Measurements from ENCODE around the gene TCF7L1. TPM values are rescaled to one million over a fixed set of nuclear protein-coding genes. Genes with fewer than 3 reads are reported as not detected.

TCF7L1 gene
- total RNA-seq, 1 experiment from 2014 or later, result 30.4 TPM

DNA sequence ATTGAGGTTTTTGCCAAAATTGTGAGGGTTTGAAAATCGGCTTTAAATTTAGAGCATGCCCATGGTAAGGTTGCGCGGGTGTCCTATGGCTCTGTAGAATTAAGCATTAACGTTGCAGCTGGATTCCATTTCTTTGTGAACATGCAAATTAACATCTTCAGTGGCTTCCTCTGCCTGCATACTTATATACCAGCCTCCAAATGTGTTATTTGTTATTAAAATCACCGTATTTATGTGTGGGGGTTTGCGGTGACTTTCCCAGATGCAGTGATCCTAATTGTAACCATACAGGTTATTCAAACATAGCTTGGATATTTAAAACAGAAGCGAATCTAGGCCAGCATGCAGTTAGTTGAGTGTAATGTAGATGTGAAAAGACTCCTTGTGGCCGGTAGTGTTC lies 114.4 kb downstream of the TCF7L1 start:
- H3K36me3 ChIP-seq (ENCODE audit: control insufficient read depth, insufficient read depth, low read length), result no peaks in the 10 kb centered on the region; the same call in 1 of the 2 replicates
- intact Hi-C loops (cut with micrococcal nuclease; ENCODE audit: unreplicated experiment) (no loop called here), in situ Hi-C loops (cut with HindIII; ENCODE audit: low pct_unique_long_range_greater_than_20kb, low sequenced_read_pairs) (no loop called here)
- TF ChIP-seq POLR2AphosphoS5 (IDR thresholded peaks at IDR 0.05; ENCODE audit: low read depth, low read length) (no peak), TCF7L2 (IDR thresholded peaks at IDR 0.05; ENCODE audit: low read depth, low read length) (no peak)
- TF ChIP-seq, protein P1, sequence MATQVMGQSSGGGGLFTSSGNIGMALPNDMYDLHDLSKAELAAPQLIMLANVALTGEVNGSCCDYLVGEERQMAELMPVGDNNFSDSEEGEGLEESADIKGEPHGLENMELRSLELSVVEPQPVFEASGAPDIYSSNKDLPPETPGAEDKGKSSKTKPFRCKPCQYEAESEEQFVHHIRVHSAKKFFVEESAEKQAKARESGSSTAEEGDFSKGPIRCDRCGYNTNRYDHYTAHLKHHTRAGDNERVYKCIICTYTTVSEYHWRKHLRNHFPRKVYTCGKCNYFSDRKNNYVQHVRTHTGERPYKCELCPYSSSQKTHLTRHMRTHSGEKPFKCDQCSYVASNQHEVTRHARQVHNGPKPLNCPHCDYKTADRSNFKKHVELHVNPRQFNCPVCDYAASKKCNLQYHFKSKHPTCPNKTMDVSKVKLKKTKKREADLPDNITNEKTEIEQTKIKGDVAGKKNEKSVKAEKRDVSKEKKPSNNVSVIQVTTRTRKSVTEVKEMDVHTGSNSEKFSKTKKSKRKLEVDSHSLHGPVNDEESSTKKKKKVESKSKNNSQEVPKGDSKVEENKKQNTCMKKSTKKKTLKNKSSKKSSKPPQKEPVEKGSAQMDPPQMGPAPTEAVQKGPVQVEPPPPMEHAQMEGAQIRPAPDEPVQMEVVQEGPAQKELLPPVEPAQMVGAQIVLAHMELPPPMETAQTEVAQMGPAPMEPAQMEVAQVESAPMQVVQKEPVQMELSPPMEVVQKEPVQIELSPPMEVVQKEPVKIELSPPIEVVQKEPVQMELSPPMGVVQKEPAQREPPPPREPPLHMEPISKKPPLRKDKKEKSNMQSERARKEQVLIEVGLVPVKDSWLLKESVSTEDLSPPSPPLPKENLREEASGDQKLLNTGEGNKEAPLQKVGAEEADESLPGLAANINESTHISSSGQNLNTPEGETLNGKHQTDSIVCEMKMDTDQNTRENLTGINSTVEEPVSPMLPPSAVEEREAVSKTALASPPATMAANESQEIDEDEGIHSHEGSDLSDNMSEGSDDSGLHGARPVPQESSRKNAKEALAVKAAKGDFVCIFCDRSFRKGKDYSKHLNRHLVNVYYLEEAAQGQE (IDR thresholded peaks at IDR 0.05; ENCODE audit: insufficient read depth in 1 of 2, low read depth in 2 of 2, low read length in 1 of 2), result no peak
- no peaks in the 10 kb centered on the region for H3K27me3 ChIP-seq (ENCODE audit: control insufficient read depth, insufficient read depth, low read length)
- ChIA-PET POLR2A (interaction anchor here (1.5 kb wide), 1 partner anchor 10 kb away, joined by 3 read pairs; no protein-coding TSS in a partner anchor), CTCF (interaction anchor here (0.6 to 1.3 kb wide), 2 partner anchors 18 to 61 kb away, joined by 3 to 4 read pairs; no protein-coding TSS in a partner anchor)
- H3K4me3 ChIP-seq (ENCODE audit: low read depth in 2 of 2, low read length in 2 of 2), result no peak overlapping the region
- H3K9me3 ChIP-seq (ENCODE audit: control insufficient read depth, insufficient read depth, low read depth, low read length), result no peaks in the 10 kb centered on the region
- H3K27ac ChIP-seq (ENCODE audit: low read length), result peak overlapping the region; percentile 93
- peaks cover 69% of the 10 kb centered on the region for H3K4me1 ChIP-seq (ENCODE audit: control insufficient read depth, insufficient read depth, low read length)
- no TSS peak for BruUV-seq (replicated peaks)
- DNase-seq (ENCODE audit: low read depth, low spot score) (no peak), ATAC-seq (no peak)

DNA sequence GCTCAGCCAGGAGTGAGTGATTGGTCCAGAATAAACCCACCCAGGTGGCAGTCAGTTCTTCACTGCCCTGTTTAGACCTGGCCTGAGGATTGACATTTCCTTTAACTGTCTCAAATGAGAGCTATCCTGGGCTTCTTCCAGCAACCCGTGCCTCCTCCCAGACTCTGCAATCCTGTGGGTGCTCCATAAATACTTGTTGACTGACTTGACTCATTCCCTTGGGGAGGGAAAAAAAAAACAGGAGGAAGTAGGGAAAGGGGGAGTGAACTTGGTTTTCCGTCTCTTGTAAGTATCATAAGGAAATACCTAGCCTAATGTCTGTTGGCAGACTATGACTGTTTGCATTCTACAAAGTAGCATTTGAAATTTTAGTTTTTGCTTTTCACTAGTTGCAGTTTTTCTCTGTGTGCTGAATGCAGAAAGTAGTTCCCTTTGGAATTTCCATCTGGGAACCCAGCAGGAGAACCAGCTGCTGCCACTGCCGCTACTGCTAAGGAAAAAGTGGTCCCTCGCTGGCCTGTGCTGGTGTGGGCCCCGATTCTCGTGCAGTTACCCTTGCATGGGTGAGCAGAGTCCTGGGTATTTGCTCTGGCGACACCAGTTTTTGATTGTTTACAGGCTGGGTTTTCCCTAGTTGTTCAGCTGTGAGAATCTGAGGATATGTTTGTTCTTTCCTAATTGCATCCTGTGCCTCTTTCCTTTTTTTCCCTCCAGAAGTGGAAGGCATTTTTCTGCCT lies 115.7 kb downstream of the TCF7L1 start:
- peaks cover 75% of the 10 kb centered on the region for H3K4me1 ChIP-seq (ENCODE audit: control insufficient read depth, insufficient read depth, low read length)
- H3K4me3 ChIP-seq (ENCODE audit: low read depth in 2 of 2, low read length in 2 of 2), result no peak overlapping the region
- DNase-seq (ENCODE audit: low read depth, low spot score) (peak; percentile 52), ATAC-seq (peak; percentile 89)
- CTCF ChIA-PET, result no interaction called here
- no peaks in the 10 kb centered on the region for H3K27me3 ChIP-seq (ENCODE audit: control insufficient read depth, insufficient read depth, low read length)
- in situ Hi-C loops (cut with HindIII; ENCODE audit: low pct_unique_long_range_greater_than_20kb, low sequenced_read_pairs), result no loop called here
- TF ChIP-seq SIN3A (IDR thresholded peaks at IDR 0.05; ENCODE audit: borderline replicate concordance, insufficient read depth, low read depth, low read length) (no peak), TCF7L2 (IDR thresholded peaks at IDR 0.05; ENCODE audit: low read depth, low read length) (0 out of 2 replicates have a peak, but pooled peaks have one; percentile 34), POLR2AphosphoS5 (IDR thresholded peaks at IDR 0.05; ENCODE audit: low read depth, low read length) (peak; percentile 55; the same call in 1 of the 2 replicates)
- TF ChIP-seq, protein P1 (IDR thresholded peaks at IDR 0.05; ENCODE audit: insufficient read depth in 1 of 2, low read depth in 2 of 2, low read length in 1 of 2), result 0 out of 4 replicates have a peak, but pooled peaks of 1 of the 2 experiments have one; percentile 11
- POLR2A ChIA-PET, result interaction anchor here (1.5 kb wide), 1 partner anchor 8 kb away, joined by 3 read pairs; no protein-coding TSS in a partner anchor
- no TSS peak for BruUV-seq (replicated peaks)
- peak overlapping the region; percentile 93 for H3K27ac ChIP-seq (ENCODE audit: low read length)
- no peaks in the 10 kb centered on the region for H3K9me3 ChIP-seq (ENCODE audit: control insufficient read depth, insufficient read depth, low read depth, low read length)
- intact Hi-C loops (cut with micrococcal nuclease; ENCODE audit: unreplicated experiment), result no loop called here
- H3K36me3 ChIP-seq (ENCODE audit: control insufficient read depth, insufficient read depth, low read length), result no peaks in the 10 kb centered on the region; the same call in 1 of the 2 replicates

Data from Panc1 (cell line).